Neural progenitor cell (in vitro differentiated cells): Measurements from ENCODE around the gene GLIPR2. TPM values are rescaled to one million over a fixed set of nuclear protein-coding genes. Genes with fewer than 3 reads are reported as not detected.

ENCODE experiments used
- DNase-seq: peaks from one replicate; pipeline ENCODE4 v3.0.0-alpha.2; 2016; ENCODE audit warnings: low spot score
- H2AFZ ChIP-seq: fragments of 200-600 bp; sonication (generic); replicated peaks from 2 replicates; pipeline ENCODE4 v1.6.1; 2016; ENCODE audit warnings: antibody characterized with exemption
- H3F3A ChIP-seq: fragments of 200-600 bp; sonication (generic); 2 replicates; pipeline ENCODE4 v1.6.1; 2016; ENCODE audit warnings: antibody characterized with exemption, low read depth
- H3K27ac ChIP-seq: fragments of 200-600 bp; sonication (generic); 2 replicates; pipeline ENCODE4 v1.5.1; 2016; ENCODE audit warnings: mild to moderate bottlenecking
- H3K27me3 ChIP-seq: fragments of 200-600 bp; sonication (generic); 2 replicates; pipeline ENCODE4 v1.6.1; 2016; ENCODE audit warnings: mild to moderate bottlenecking, moderate library complexity
- H3K36me3 ChIP-seq: fragments of 200-600 bp; sonication (generic); 2 replicates; pipeline ENCODE4 v1.5.1; 2016
- H3K4me1 ChIP-seq: fragments of 200-600 bp; sonication (generic); 2 replicates; pipeline ENCODE4 v1.6.1; 2016; ENCODE audit warnings: mixed run types
- H3K4me2 ChIP-seq: fragments of 200-600 bp; sonication (generic); 2 replicates; pipeline ENCODE4 v1.6.1; 2016
- H3K4me3 ChIP-seq: fragments of 200-600 bp; sonication (generic); 2 replicates; pipeline ENCODE4 v1.5.1; 2016
- H3K79me2 ChIP-seq: fragments of 200-600 bp; sonication (generic); 2 replicates; pipeline ENCODE4 v1.6.1; 2016; ENCODE audit warnings: low read depth
- H3K9ac ChIP-seq: fragments of 200-600 bp; sonication (generic); 2 replicates; pipeline ENCODE4 v1.6.1; 2016
- H3K9me3 ChIP-seq: fragments of 200-600 bp; sonication (generic); 2 replicates; pipeline ENCODE4 v1.5.1; 2016; ENCODE audit warnings: low read depth
- H4K20me1 ChIP-seq: fragments of 200-600 bp; sonication (generic); 2 replicates; pipeline ENCODE4 v1.6.1; 2016; ENCODE audit warnings: low read depth
- H3K27ac Mint-ChIP-seq: 3 replicates; pipeline ENCODE4 v1.8.0; 2021; ENCODE audit warnings: mixed read lengths
- H3K27me3 Mint-ChIP-seq: 2 replicates; pipeline ENCODE4 v1.8.0; 2022; ENCODE audit warnings: low read depth, mild to moderate bottlenecking, inconsistent platforms, moderate library complexity, mixed read lengths; ENCODE audit not compliant: insufficient read depth
- H3K36me3 Mint-ChIP-seq: 3 replicates; pipeline ENCODE4 v1.8.0; 2021; ENCODE audit warnings: mixed read lengths
- H3K4me1 Mint-ChIP-seq: 3 replicates; pipeline ENCODE4 v1.8.0; 2021; ENCODE audit warnings: mixed read lengths
- H3K4me3 Mint-ChIP-seq: 3 replicates; pipeline ENCODE4 v1.8.0; 2021; ENCODE audit warnings: mild to moderate bottlenecking, moderate library complexity, mixed read lengths
- H3K9me3 Mint-ChIP-seq: 3 replicates; pipeline ENCODE4 v1.8.0; 2020; ENCODE audit warnings: mixed read lengths
- EZH2 ChIP-seq: fragments of 200-600 bp; sonication (generic); IDR thresholded peaks from 2 replicates; pipeline ENCODE4 v1.6.1; 2017; ENCODE audit warnings: antibody characterized with exemption, mild to moderate bottlenecking, moderate library complexity
- EZH2phosphoT487 ChIP-seq: fragments of 200-600 bp; sonication (generic); IDR thresholded peaks from 2 replicates; pipeline ENCODE4 v1.6.1; 2017; ENCODE audit warnings: antibody characterized with exemption
- total RNA-seq: library from RNA; depleted of rRNA; stranded (reverse); fragments of >200 nt; gene quantifications from 2 replicates; pipeline ENCODE4 v1.2.3, GENCODE V29; 2015; ENCODE audit warnings: low replicate concordance
- TF ChIP-seq, protein P1 (sequence below): fragments of 200-600 bp; sonication (generic); IDR thresholded peaks from 2 replicates; pipeline ENCODE4 v1.5.1; 2017; ENCODE audit warnings: antibody characterized with exemption, mild to moderate bottlenecking

The GLIPR2 gene
- total RNA-seq, 1 donor from 2014 or later = 12.4 TPM

DNA sequence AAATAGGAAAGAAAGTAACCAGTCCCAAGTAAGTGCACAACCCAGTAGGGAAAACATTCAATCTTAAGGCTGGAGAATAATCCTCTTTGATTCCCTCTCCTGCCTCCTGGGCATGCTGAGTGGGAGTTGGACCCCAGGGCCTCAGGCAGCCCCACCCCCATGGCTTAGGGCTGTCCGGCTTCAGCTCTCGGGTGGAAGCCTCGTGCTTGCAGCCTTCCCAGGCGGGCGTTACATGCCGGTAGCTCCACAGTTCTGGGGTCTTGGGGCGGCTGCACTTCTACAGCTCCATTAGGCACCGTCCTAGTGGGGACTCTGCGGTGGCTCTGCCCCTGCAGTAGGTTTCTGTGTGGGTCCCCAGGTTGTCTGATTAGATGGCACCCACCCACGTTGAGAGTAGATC lies 10.1 kb downstream of the GLIPR2 start:
- Histone ChIP-seq H3K36me3 (no peaks in the 10 kb centered on the region), H3K79me2 (no peaks in the 10 kb centered on the region), H3K4me1 (no peaks in the 10 kb centered on the region), H2AFZ (no peak overlapping the region), H4K20me1 (no peaks in the 10 kb centered on the region), H3K9me3 (no peaks in the 10 kb centered on the region), H3K4me2 (no peak overlapping the region), H3K27me3 (no peaks in the 10 kb centered on the region), H3F3A (no peaks in the 10 kb centered on the region), H3K27ac (no peak overlapping the region), H3K9ac (no peak overlapping the region), H3K4me3 (no peak overlapping the region)
- TF ChIP-seq, protein P1, sequence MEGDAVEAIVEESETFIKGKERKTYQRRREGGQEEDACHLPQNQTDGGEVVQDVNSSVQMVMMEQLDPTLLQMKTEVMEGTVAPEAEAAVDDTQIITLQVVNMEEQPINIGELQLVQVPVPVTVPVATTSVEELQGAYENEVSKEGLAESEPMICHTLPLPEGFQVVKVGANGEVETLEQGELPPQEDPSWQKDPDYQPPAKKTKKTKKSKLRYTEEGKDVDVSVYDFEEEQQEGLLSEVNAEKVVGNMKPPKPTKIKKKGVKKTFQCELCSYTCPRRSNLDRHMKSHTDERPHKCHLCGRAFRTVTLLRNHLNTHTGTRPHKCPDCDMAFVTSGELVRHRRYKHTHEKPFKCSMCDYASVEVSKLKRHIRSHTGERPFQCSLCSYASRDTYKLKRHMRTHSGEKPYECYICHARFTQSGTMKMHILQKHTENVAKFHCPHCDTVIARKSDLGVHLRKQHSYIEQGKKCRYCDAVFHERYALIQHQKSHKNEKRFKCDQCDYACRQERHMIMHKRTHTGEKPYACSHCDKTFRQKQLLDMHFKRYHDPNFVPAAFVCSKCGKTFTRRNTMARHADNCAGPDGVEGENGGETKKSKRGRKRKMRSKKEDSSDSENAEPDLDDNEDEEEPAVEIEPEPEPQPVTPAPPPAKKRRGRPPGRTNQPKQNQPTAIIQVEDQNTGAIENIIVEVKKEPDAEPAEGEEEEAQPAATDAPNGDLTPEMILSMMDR = no peak
- TF ChIP-seq EZH2 = no peak
- no peak for TF ChIP-seq EZH2phosphoT487
- Mint-ChIP-seq H3K36me3 (peaks cover 7% of the 10 kb centered on the region), H3K9me3 (peaks cover 9% of the 10 kb centered on the region), H3K4me1 (peaks cover 4% of the 10 kb centered on the region), H3K4me3 (no peak overlapping the region), H3K27me3 (peaks cover 2% of the 10 kb centered on the region), H3K27ac (no peak overlapping the region)
- no peak for DNase-seq

DNA sequence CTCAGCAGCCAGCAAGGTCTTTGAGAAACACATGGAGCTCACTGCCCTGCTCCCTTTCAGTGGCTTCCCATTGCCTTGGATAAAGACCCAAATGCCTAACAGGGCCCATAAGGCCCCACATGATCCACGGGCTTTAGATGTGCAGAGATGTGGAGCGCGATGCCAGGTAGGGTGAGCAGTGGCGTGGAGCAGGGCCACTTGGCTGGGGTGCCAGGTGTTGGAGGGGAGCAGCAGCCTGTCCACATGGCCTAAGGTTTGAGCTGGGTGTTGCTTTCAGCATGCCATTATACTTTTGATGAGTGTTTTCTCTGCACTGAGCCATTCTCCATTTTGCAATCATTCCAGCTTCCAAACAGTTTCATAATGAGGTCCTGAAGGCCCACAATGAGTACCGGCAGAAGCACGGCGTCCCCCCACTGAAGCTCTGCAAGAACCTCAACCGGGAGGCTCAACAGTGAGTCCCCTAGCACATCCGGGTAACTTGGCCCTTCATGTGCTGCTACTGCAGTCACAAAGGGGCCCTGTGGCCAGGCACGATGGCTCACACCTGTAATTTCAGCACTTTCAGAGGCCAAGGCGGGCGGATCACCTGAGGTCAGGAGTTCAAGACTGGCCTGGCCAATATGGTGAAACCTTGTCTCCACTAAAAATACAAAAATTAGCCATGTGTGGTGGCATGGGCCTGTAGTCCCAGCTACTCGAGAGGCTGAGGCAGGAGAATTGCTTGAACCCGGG lies 11.1 kb downstream of the GLIPR2 start:
- H3K27me3 Mint-ChIP-seq = no peaks in the 10 kb centered on the region
- peaks cover 9% of the 10 kb centered on the region for H3K9me3 Mint-ChIP-seq
- Histone ChIP-seq H3K27me3 (no peaks in the 10 kb centered on the region), H3K9ac (no peak overlapping the region), H3F3A (no peaks in the 10 kb centered on the region), H3K79me2 (no peaks in the 10 kb centered on the region), H4K20me1 (no peaks in the 10 kb centered on the region), H3K36me3 (no peaks in the 10 kb centered on the region), H3K27ac (no peak overlapping the region), H3K4me1 (no peaks in the 10 kb centered on the region), H3K4me2 (no peak overlapping the region), H2AFZ (no peak overlapping the region), H3K9me3 (no peaks in the 10 kb centered on the region), H3K4me3 (no peak overlapping the region)
- peaks cover 2% of the 10 kb centered on the region for H3K4me1 Mint-ChIP-seq
- TF ChIP-seq EZH2phosphoT487 (no peak), EZH2 (no peak)
- TF ChIP-seq, protein P1 = no peak
- no peak for DNase-seq
- no peak overlapping the region for H3K27ac Mint-ChIP-seq
- H3K36me3 Mint-ChIP-seq = peaks cover 7% of the 10 kb centered on the region
- H3K4me3 Mint-ChIP-seq = no peak overlapping the region

DNA sequence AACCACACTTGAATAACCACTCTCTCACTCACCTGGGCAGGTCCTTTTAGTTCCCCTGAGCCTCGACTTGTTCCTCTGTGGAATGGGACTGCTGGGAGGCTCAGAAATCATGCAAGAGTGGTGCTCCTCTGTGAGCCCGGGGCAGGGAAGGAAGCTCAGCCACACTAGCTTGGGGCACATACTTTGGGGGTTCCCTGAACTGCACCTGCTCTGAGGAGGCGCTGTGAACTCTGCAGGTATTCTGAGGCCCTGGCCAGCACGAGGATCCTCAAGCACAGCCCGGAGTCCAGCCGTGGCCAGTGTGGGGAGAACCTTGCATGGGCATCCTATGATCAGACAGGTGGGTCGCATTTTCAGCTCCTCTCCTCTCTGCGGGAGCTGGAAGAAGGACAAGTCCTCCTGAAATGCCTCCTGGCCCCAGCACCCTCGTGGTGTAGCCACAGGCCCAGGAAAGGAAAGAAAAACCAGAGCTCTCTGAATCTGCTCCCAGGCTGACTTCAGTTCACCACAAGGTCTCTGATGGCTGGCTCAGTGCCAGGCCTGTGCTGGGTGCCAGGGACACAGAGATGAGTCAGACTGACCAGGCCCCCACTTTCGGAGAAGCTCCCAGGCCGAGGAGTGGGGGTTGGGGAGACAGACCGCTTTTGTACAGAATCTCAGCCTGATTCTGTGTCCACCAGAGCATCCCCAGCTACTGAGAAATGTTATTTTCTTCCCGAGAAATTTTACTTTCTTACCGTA lies 11.9 kb downstream of the GLIPR2 start:
- Histone ChIP-seq H3K4me3 (no peak overlapping the region), H3K4me2 (no peak overlapping the region), H3K36me3 (no peaks in the 10 kb centered on the region), H3K27ac (no peak overlapping the region), H3K4me1 (no peaks in the 10 kb centered on the region), H3K79me2 (no peaks in the 10 kb centered on the region), H3K27me3 (no peaks in the 10 kb centered on the region), H3K9ac (no peak overlapping the region), H4K20me1 (no peaks in the 10 kb centered on the region), H2AFZ (no peak overlapping the region), H3F3A (no peaks in the 10 kb centered on the region), H3K9me3 (no peaks in the 10 kb centered on the region)
- H3K9me3 Mint-ChIP-seq = peaks cover 9% of the 10 kb centered on the region
- TF ChIP-seq EZH2 (no peak), EZH2phosphoT487 (no peak)
- TF ChIP-seq, protein P1 = no peak
- H3K4me1 Mint-ChIP-seq = peaks cover 5% of the 10 kb centered on the region
- no peak overlapping the region for H3K27ac Mint-ChIP-seq
- H3K4me3 Mint-ChIP-seq = no peak overlapping the region
- H3K36me3 Mint-ChIP-seq = peaks cover 7% of the 10 kb centered on the region
- no peaks in the 10 kb centered on the region for H3K27me3 Mint-ChIP-seq
- no peak for DNase-seq
